GM12872 (cell line): Measurements from ENCODE around the gene GRIN2C.

Experiments used
- CTCF ChIP-seq: IDR thresholded peaks from 3 replicates; pipeline ENCODE4 v1.5.1; 2011; ENCODE audit warnings: low read depth, mild to moderate bottlenecking, low read length, moderate library complexity; ENCODE audit not compliant: insufficient read depth

GRIN2C gene

GRCh38 chr17:74859459-74860228 lies at the start of gene GRIN2C:
Gene GRIN2C (minus strand): TSS chr17:74859885. CDS start chr17:74855092, 4,793 bp downstream.
- TF ChIP-seq CTCF = no peak

- no peak for TF ChIP-seq CTCF
Measured at GRCh38 chr17:74907012-74907411, 47.3 kb upstream of the GRIN2C start.

- TF ChIP-seq CTCF = no peak
Measured at GRCh38 chr17:74904687-74905409, 45.2 kb upstream of the GRIN2C start.

GRCh38 chr17:74903671-74904070 lies 44.0 kb upstream of the GRIN2C start:
- TF ChIP-seq CTCF = no peak

- TF ChIP-seq CTCF = no peak
Measured at GRCh38 chr17:74903034-74903433, 43.3 kb upstream of the GRIN2C start.

GRCh38 chr17:74901353-74902135 lies 41.9 kb upstream of the GRIN2C start:
- no peak for TF ChIP-seq CTCF

- no peak for TF ChIP-seq CTCF
Measured at GRCh38 chr17:74900208-74900607, 40.5 kb upstream of the GRIN2C start.
